Fibroblast of lung (primary cell): ENCODE results near the gene PITPNB. TPM values are rescaled to one million over a fixed set of nuclear protein-coding genes. Genes with fewer than 3 reads are reported as not detected.

Experiments
- DNase-seq, 2 donors: peaks; one replicate each; pipeline versions ENCODE4 v3.0.0 to v3.0.0-alpha.2; 2010; ENCODE audit warnings: low read depth in 2 of 2
- H2AFZ ChIP-seq: 2 replicates; pipeline ENCODE4 v1.5.1; 2012; ENCODE audit warnings: low read length, control low read depth, inconsistent platforms
- H3K27ac ChIP-seq: 2 replicates; pipeline ENCODE4 v1.5.1; 2011; ENCODE audit warnings: low read length, control low read depth; ENCODE audit not compliant: insufficient read depth
- H3K27me3 ChIP-seq: 2 replicates; pipeline ENCODE4 v1.5.1; 2011; ENCODE audit warnings: mild to moderate bottlenecking, low read length; ENCODE audit not compliant: control insufficient read depth, insufficient read depth
- H3K36me3 ChIP-seq: 2 replicates; pipeline ENCODE4 v1.5.1; 2011; ENCODE audit warnings: low read length; ENCODE audit not compliant: control insufficient read depth, insufficient read depth
- H3K4me1 ChIP-seq: 2 replicates; pipeline ENCODE4 v1.5.1; 2011; ENCODE audit warnings: low read length; ENCODE audit not compliant: control insufficient read depth, insufficient read depth; ENCODE audit errors: extremely low read depth
- H3K4me2 ChIP-seq: 2 replicates; pipeline ENCODE4 v1.5.1; 2011; ENCODE audit warnings: low read length, control low read depth; ENCODE audit not compliant: insufficient read depth; ENCODE audit errors: extremely low read depth
- H3K4me3 ChIP-seq, 4 experiments: fragments of 200-600 bp in 1 of 4; sonication (generic) in 1 of 4; replicated peaks in 1 of 4; 2 replicates each; pipeline ENCODE4 v1.5.1; 2011 to 2016; ENCODE audit warnings: low read length in 4 of 4, low read depth in 3 of 4, mild to moderate bottlenecking in 3 of 4, control low read depth in 2 of 4, inconsistent platforms in 1 of 4, mixed read lengths in 1 of 4; ENCODE audit not compliant: insufficient read depth in 1 of 4; ENCODE audit errors: control extremely low read depth in 1 of 4
- H3K79me2 ChIP-seq: 2 replicates; pipeline ENCODE4 v1.5.1; 2012; ENCODE audit warnings: mild to moderate bottlenecking, low read length, inconsistent platforms; ENCODE audit not compliant: control insufficient read depth, insufficient read depth
- H3K9ac ChIP-seq: 2 replicates; pipeline ENCODE4 v1.5.1; 2011; ENCODE audit warnings: mild to moderate bottlenecking, low read length, control low read depth; ENCODE audit not compliant: insufficient read depth
- H3K9me3 ChIP-seq: 2 replicates; pipeline ENCODE4 v1.5.1; 2012; ENCODE audit warnings: low read depth, low read length; ENCODE audit not compliant: control insufficient read depth, insufficient read depth
- H4K20me1 ChIP-seq: 2 replicates; pipeline ENCODE4 v1.5.1; 2011; ENCODE audit warnings: low read length; ENCODE audit not compliant: control insufficient read depth, insufficient read depth; ENCODE audit errors: extremely low read depth
- CTCF ChIP-seq, 2 donors: IDR thresholded peaks in 1 of 2; conservative IDR thresholded peaks in 1 of 2; 1 replicate in 1 of 2; 2 replicates in 1 of 2; pipeline ENCODE4 v1.5.1; 2011 to 2012; ENCODE audit warnings: low read length in 2 of 2, control low read depth in 1 of 2, inconsistent platforms in 1 of 2, low read depth in 1 of 2, mild to moderate bottlenecking in 1 of 2
- EZH2 ChIP-seq: IDR thresholded peaks from 2 replicates; pipeline ENCODE4 v1.5.1; 2012; ENCODE audit warnings: low read length, control low read depth, mild to moderate bottlenecking; ENCODE audit errors: missing control alignments
- polyA plus RNA-seq, 2 donors: library from polyadenylated mRNA; depleted of rRNA in 1 of 2; stranded (reverse) in 1 of 2; unstranded in 1 of 2; fragments of >200 nt; gene quantifications; 2 replicates each; pipeline ENCODE4 v1.2.1, GENCODE V29; 2011 to 2012; ENCODE audit warnings: missing spikeins in 1 of 2
- total RNA-seq: library from RNA; depleted of rRNA; stranded (reverse); fragments of >200 nt; gene quantifications from 2 replicates; pipeline ENCODE4 v1.2.1, GENCODE V29; 2014

The PITPNB gene
- total and polyA plus RNA-seq, 2 donors (not counting 1 experiment from before 2014, with no cell fraction given), result 42.4 to 79.4 TPM

- H3K4me3 ChIP-seq, result no peak overlapping the region
- H3K9me3 ChIP-seq, result no peaks in the 10 kb centered on the region
- H4K20me1 ChIP-seq, result no peaks in the 10 kb centered on the region
- no peak overlapping the region for H3K27ac ChIP-seq
- no peak overlapping the region for H2AFZ ChIP-seq
- H3K9ac ChIP-seq, result no peak overlapping the region
- no peak overlapping the region for H3K4me2 ChIP-seq
- H3K4me1 ChIP-seq, result no peaks in the 10 kb centered on the region
- no peaks in the 10 kb centered on the region for H3K36me3 ChIP-seq
- TF ChIP-seq EZH2 (no peak), CTCF (conservative IDR thresholded peaks at IDR 0.05 in 1 of 2, IDR thresholded peaks at IDR 0.05 in 1 of 2; ENCODE audit: low read depth in 1 of 2, low read length in 2 of 2) (no peak)
- H3K79me2 ChIP-seq, result peaks cover 3% of the 10 kb centered on the region
- DNase-seq, result no peak
- H3K27me3 ChIP-seq, result no peaks in the 10 kb centered on the region
Observed at GRCh38 chr22:27927608-27928007, 8.6 kb upstream of the PITPNB start.

GRCh38 chr22:27925331-27925730, 6.3 kb upstream of the PITPNB start:
- H3K36me3 ChIP-seq, result peaks cover 1% of the 10 kb centered on the region

More at GRCh38 chr22:27925331-27925730, 6.3 kb upstream of the PITPNB start:
- H2AFZ ChIP-seq, result no peak overlapping the region
- no peak for DNase-seq
- H3K4me1 ChIP-seq, result no peaks in the 10 kb centered on the region
- no peaks in the 10 kb centered on the region for H4K20me1 ChIP-seq
- no peak overlapping the region for H3K9ac ChIP-seq
- no peak overlapping the region for H3K4me2 ChIP-seq
- H3K27ac ChIP-seq, result no peak overlapping the region
- peaks cover 16% of the 10 kb centered on the region for H3K79me2 ChIP-seq
- no peaks in the 10 kb centered on the region for H3K27me3 ChIP-seq
- no peaks in the 10 kb centered on the region for H3K9me3 ChIP-seq
- H3K4me3 ChIP-seq, result no peak overlapping the region
- TF ChIP-seq EZH2 (no peak), CTCF (conservative IDR thresholded peaks at IDR 0.05 in 1 of 2, IDR thresholded peaks at IDR 0.05 in 1 of 2; ENCODE audit: low read depth in 1 of 2, low read length in 2 of 2) (no peak)
